Liver (tissue), 9 donors: ENCODE data around the gene OAS2. TPM values are rescaled to one million over a fixed set of nuclear protein-coding genes. Genes with fewer than 3 reads are reported as not detected.

Experiments
- DNase-seq: peaks from one replicate; pipeline ENCODE4 v3.0.0-alpha.2; 2017; ENCODE audit warnings: low spot score
- H3K27ac ChIP-seq, 2 donors: one replicate each; pipeline ENCODE4 v1.7.0; 2013; ENCODE audit warnings: inconsistent platforms in 2 of 2, low read length in 2 of 2, control low read depth in 1 of 2, low read depth in 1 of 2, mild to moderate bottlenecking in 1 of 2
- H3K27me3 ChIP-seq, 4 donors: one replicate each; pipeline versions ENCODE4 v1.6.1 to v1.7.0; 2013; ENCODE audit warnings: low read length in 3 of 4, inconsistent platforms in 1 of 4, mild to moderate bottlenecking in 1 of 4, moderate library complexity in 1 of 4; ENCODE audit not compliant: control insufficient read depth in 4 of 4, insufficient read depth in 4 of 4
- H3K36me3 ChIP-seq, 4 donors: one replicate each; pipeline versions ENCODE4 v1.6.1 to v1.7.0; 2013; ENCODE audit warnings: low read length in 3 of 4, mild to moderate bottlenecking in 3 of 4, low read depth in 1 of 4, moderate library complexity in 1 of 4; ENCODE audit not compliant: control insufficient read depth in 4 of 4, insufficient read depth in 3 of 4
- H3K4me1 ChIP-seq, 4 donors: one replicate each; pipeline versions ENCODE4 v1.6.1 to v1.7.0; 2013; ENCODE audit warnings: low read length in 3 of 4, mild to moderate bottlenecking in 3 of 4, moderate library complexity in 1 of 4; ENCODE audit not compliant: control insufficient read depth in 4 of 4, insufficient read depth in 4 of 4
- H3K4me3 ChIP-seq, 3 donors: one replicate each; pipeline versions ENCODE4 v1.6.1 to v1.7.0; 2013; ENCODE audit warnings: low read length in 3 of 3, control low read depth in 1 of 3, low read depth in 1 of 3, mild to moderate bottlenecking in 1 of 3
- H3K9ac ChIP-seq, 2 donors: one replicate each; pipeline ENCODE4 v1.7.0; 2013; ENCODE audit warnings: low read length in 2 of 2, mild to moderate bottlenecking in 2 of 2, moderate library complexity in 2 of 2, control low read depth in 1 of 2, low read depth in 1 of 2
- H3K9me3 ChIP-seq, 4 donors: one replicate each; pipeline versions ENCODE4 v1.6.1 to v1.7.0; 2013; ENCODE audit warnings: low read length in 3 of 4; ENCODE audit not compliant: control insufficient read depth in 4 of 4
- EGR1 ChIP-seq, 2 donors: IDR thresholded peaks; 2 replicates each; pipeline ENCODE4 v1.6.1; 2016 to 2018; ENCODE audit warnings: antibody characterized with exemption in 2 of 2, low read depth in 2 of 2
- FOXA1 ChIP-seq: IDR thresholded peaks from 2 replicates; pipeline ENCODE4 v1.6.1; 2016; ENCODE audit warnings: antibody characterized with exemption
- FOXA2 ChIP-seq: IDR thresholded peaks from 2 replicates; pipeline ENCODE4 v1.6.1; 2016; ENCODE audit warnings: antibody characterized with exemption
- GABPA ChIP-seq, 2 donors: IDR thresholded peaks in 1 of 2; conservative IDR thresholded peaks in 1 of 2; 2 replicates each; pipeline ENCODE4 v1.6.1; 2016; ENCODE audit warnings: antibody characterized with exemption in 2 of 2, mild to moderate bottlenecking in 1 of 2, moderate library complexity in 1 of 2
- HNF4G ChIP-seq: IDR thresholded peaks from 2 replicates; pipeline ENCODE4 v1.6.1; 2016; ENCODE audit warnings: antibody characterized with exemption
- JUND ChIP-seq, 2 donors: IDR thresholded peaks; 2 replicates each; pipeline ENCODE4 v1.6.1; 2016; ENCODE audit warnings: antibody characterized with exemption in 2 of 2
- NR2F2 ChIP-seq: IDR thresholded peaks from 2 replicates; pipeline ENCODE4 v1.6.1; 2016; ENCODE audit warnings: antibody characterized with exemption
- RAD21 ChIP-seq, 2 donors: IDR thresholded peaks; 2 replicates each; pipeline ENCODE4 v1.6.1; 2016; ENCODE audit warnings: antibody characterized with exemption in 2 of 2, mild to moderate bottlenecking in 2 of 2
- RXRA ChIP-seq, 2 donors: IDR thresholded peaks; 2 replicates each; pipeline ENCODE4 v1.6.1; 2017 to 2018; ENCODE audit warnings: antibody characterized with exemption in 2 of 2, mild to moderate bottlenecking in 1 of 2
- SP1 ChIP-seq: IDR thresholded peaks from 2 replicates; pipeline ENCODE4 v1.6.1; 2018; ENCODE audit warnings: antibody characterized with exemption, mild to moderate bottlenecking
- TAF1 ChIP-seq: conservative IDR thresholded peaks from 2 replicates; pipeline ENCODE4 v1.6.1; 2016; ENCODE audit warnings: antibody characterized with exemption, mild to moderate bottlenecking
- YY1 ChIP-seq: IDR thresholded peaks from 2 replicates; pipeline ENCODE4 v1.6.1; 2016; ENCODE audit warnings: antibody characterized with exemption, mild to moderate bottlenecking
- WGBS: extraction: QIAGEN DNeasy Blood & Tissue Kit; methylation state at CpG from one replicate; pipeline ENCODE4 v1.1.7; 2013; 5-methylcytosine and 5-hydroxymethylcytosine counted together
- polyA plus RNA-seq, 2 donors: library from polyadenylated mRNA; stranded (reverse) in 1 of 2; unstranded in 1 of 2; fragments of 200-250 nt in 1 of 2; fragments of >200 nt in 1 of 2; fragmentation: Nextera tagmentation in 1 of 2; extraction: Ambion mirVana in 1 of 2; gene quantifications; one replicate each; pipeline versions ENCODE4 v1.2.1 to v1.2.3, GENCODE V29; 2013 to 2015
- total RNA-seq, 2 donors: library from RNA; depleted of rRNA; stranded (reverse); fragments of >200 nt; gene quantifications; one replicate each; pipeline ENCODE4 v1.2.3, GENCODE V29; 2014
- TF ChIP-seq, protein P1 (sequence below): fragments of 150-350 bp; IDR thresholded peaks from 2 replicates; pipeline ENCODE4 v1.5.1; 2017; ENCODE audit warnings: improper control_type of control experiment, low read depth, low read length; ENCODE audit not compliant: missing input control
- TF ChIP-seq, protein P2 (sequence below): IDR thresholded peaks from 2 replicates; pipeline ENCODE4 v1.6.1; 2016; ENCODE audit warnings: antibody characterized with exemption
- TF ChIP-seq, protein P3 (sequence below): IDR thresholded peaks from 2 replicates; pipeline ENCODE4 v1.6.1; 2016; ENCODE audit warnings: antibody characterized with exemption
- TF ChIP-seq, protein P4 (sequence below): IDR thresholded peaks from 2 replicates; pipeline ENCODE4 v1.6.1; 2016; ENCODE audit warnings: antibody characterized with exemption
- TF ChIP-seq, protein P5 (sequence below): IDR thresholded peaks from 2 replicates; pipeline ENCODE4 v1.6.1; 2016; ENCODE audit warnings: antibody characterized with exemption, mild to moderate bottlenecking
- donor health status: healthy.
- donor health status: healthy.
- donor health status: healthy.
- donor health status: healthy.
- donor health status: healthy.

OAS2 gene
- total and polyA plus RNA-seq, 4 donors: 3.3 to 9.4 (median 6.9) TPM

DNA sequence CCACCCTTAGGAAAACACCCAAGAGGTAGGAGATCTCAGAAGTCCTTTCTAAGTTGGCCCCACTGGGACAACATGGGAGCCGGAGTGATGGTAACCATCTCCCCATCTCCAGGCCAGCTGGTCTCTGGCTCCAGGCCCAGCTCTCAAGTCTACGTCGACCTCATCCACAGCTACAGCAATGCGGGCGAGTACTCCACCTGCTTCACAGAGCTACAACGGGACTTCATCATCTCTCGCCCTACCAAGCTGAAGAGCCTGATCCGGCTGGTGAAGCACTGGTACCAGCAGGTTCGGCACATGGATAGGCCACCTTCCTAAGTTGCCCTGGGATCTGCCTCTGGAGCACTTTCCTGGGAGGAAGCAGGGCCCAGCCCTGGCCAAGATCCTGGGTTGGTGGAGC, 11.0 kb upstream of the OAS2 start:
- Histone ChIP-seq H3K36me3 (peaks cover 4 to 45% (median 15%) of the 10 kb centered on the region in 4 donors), H3K9me3 (no peaks in the 10 kb centered on the region), H3K27ac (no peak overlapping the region), H3K9ac (no peak overlapping the region), H3K4me3 (no peak overlapping the region), H3K4me1 (no peaks in the 10 kb centered on the region), H3K27me3 (no peaks in the 10 kb centered on the region)
- no peak for TF ChIP-seq HNF4G
- TF ChIP-seq RAD21 (IDR thresholded peaks at IDR 0.05): no peak
- TF ChIP-seq SP1: no peak
- no peak for TF ChIP-seq TAF1
- TF ChIP-seq, protein P1, sequence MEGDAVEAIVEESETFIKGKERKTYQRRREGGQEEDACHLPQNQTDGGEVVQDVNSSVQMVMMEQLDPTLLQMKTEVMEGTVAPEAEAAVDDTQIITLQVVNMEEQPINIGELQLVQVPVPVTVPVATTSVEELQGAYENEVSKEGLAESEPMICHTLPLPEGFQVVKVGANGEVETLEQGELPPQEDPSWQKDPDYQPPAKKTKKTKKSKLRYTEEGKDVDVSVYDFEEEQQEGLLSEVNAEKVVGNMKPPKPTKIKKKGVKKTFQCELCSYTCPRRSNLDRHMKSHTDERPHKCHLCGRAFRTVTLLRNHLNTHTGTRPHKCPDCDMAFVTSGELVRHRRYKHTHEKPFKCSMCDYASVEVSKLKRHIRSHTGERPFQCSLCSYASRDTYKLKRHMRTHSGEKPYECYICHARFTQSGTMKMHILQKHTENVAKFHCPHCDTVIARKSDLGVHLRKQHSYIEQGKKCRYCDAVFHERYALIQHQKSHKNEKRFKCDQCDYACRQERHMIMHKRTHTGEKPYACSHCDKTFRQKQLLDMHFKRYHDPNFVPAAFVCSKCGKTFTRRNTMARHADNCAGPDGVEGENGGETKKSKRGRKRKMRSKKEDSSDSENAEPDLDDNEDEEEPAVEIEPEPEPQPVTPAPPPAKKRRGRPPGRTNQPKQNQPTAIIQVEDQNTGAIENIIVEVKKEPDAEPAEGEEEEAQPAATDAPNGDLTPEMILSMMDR: no peak
- TF ChIP-seq, protein P2, sequence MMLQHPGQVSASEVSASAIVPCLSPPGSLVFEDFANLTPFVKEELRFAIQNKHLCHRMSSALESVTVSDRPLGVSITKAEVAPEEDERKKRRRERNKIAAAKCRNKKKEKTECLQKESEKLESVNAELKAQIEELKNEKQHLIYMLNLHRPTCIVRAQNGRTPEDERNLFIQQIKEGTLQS: no peak
- no peak for TF ChIP-seq FOXA2
- no peak for TF ChIP-seq RXRA (IDR thresholded peaks at IDR 0.05)
- no peak for TF ChIP-seq FOXA1
- TF ChIP-seq, protein P3, sequence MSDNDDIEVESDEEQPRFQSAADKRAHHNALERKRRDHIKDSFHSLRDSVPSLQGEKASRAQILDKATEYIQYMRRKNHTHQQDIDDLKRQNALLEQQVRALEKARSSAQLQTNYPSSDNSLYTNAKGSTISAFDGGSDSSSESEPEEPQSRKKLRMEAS: no peak
- no peak for TF ChIP-seq EGR1 (IDR thresholded peaks at IDR 0.05; ENCODE audit: low read depth in 2 of 2)
- no peak for TF ChIP-seq GABPA (IDR thresholded peaks at IDR 0.05 in 1 of 2, conservative IDR thresholded peaks at IDR 0.05 in 1 of 2)
- TF ChIP-seq, protein P4, sequence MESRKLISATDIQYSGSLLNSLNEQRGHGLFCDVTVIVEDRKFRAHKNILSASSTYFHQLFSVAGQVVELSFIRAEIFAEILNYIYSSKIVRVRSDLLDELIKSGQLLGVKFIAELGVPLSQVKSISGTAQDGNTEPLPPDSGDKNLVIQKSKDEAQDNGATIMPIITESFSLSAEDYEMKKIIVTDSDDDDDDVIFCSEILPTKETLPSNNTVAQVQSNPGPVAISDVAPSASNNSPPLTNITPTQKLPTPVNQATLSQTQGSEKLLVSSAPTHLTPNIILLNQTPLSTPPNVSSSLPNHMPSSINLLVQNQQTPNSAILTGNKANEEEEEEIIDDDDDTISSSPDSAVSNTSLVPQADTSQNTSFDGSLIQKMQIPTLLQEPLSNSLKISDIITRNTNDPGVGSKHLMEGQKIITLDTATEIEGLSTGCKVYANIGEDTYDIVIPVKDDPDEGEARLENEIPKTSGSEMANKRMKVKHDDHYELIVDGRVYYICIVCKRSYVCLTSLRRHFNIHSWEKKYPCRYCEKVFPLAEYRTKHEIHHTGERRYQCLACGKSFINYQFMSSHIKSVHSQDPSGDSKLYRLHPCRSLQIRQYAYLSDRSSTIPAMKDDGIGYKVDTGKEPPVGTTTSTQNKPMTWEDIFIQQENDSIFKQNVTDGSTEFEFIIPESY: no peak
- no peak for TF ChIP-seq NR2F2
- TF ChIP-seq YY1: no peak
- TF ChIP-seq JUND (IDR thresholded peaks at IDR 0.05): no peak
- TF ChIP-seq, protein P5, sequence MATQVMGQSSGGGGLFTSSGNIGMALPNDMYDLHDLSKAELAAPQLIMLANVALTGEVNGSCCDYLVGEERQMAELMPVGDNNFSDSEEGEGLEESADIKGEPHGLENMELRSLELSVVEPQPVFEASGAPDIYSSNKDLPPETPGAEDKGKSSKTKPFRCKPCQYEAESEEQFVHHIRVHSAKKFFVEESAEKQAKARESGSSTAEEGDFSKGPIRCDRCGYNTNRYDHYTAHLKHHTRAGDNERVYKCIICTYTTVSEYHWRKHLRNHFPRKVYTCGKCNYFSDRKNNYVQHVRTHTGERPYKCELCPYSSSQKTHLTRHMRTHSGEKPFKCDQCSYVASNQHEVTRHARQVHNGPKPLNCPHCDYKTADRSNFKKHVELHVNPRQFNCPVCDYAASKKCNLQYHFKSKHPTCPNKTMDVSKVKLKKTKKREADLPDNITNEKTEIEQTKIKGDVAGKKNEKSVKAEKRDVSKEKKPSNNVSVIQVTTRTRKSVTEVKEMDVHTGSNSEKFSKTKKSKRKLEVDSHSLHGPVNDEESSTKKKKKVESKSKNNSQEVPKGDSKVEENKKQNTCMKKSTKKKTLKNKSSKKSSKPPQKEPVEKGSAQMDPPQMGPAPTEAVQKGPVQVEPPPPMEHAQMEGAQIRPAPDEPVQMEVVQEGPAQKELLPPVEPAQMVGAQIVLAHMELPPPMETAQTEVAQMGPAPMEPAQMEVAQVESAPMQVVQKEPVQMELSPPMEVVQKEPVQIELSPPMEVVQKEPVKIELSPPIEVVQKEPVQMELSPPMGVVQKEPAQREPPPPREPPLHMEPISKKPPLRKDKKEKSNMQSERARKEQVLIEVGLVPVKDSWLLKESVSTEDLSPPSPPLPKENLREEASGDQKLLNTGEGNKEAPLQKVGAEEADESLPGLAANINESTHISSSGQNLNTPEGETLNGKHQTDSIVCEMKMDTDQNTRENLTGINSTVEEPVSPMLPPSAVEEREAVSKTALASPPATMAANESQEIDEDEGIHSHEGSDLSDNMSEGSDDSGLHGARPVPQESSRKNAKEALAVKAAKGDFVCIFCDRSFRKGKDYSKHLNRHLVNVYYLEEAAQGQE: no peak
- WGBS: 97% methylated on average over 9 of the region's 9 CpGs
- DNase-seq: peak; percentile 29

DNA sequence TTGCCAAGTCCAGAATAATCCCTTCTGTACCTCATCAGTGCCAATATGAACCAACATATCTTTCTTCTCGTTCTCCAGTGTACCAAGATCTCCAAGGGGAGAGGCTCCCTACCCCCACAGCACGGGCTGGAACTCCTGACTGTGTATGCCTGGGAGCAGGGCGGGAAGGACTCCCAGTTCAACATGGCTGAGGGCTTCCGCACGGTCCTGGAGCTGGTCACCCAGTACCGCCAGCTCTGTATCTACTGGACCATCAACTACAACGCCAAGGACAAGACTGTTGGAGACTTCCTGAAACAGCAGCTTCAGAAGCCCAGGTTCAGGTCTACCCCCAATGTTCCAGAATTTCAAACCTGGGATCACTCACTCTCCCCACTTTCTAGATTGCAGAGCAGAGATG, 10.5 kb upstream of the OAS2 start:
- peaks cover 3 to 39% (median 11%) of the 10 kb centered on the region in 4 donors for H3K36me3 ChIP-seq
- WGBS: over 99% methylated on average over 7 of the region's 7 CpGs

More for the DNA sequence above, 10.5 kb upstream of the OAS2 start:
- Histone ChIP-seq H3K27me3 (no peaks in the 10 kb centered on the region), H3K9me3 (no peaks in the 10 kb centered on the region), H3K4me1 (no peaks in the 10 kb centered on the region), H3K4me3 (no peak overlapping the region), H3K9ac (no peak overlapping the region), H3K27ac (no peak overlapping the region)
- TF ChIP-seq, protein P4: no peak
- TF ChIP-seq JUND (IDR thresholded peaks at IDR 0.05): no peak
- DNase-seq: peak; percentile 13
